AG10803 (cell line): ENCODE measurements around the gene LGALS13.

Experiments used
- DNase-seq: peaks from one replicate; pipeline ENCODE4 v3.0.0; 2010; ENCODE audit warnings: low read depth
- H3K4me3 ChIP-seq: 2 replicates; pipeline ENCODE4 v1.5.1; 2011; ENCODE audit warnings: mild to moderate bottlenecking, low read length, control low read depth
- CTCF ChIP-seq: conservative IDR thresholded peaks from 2 replicates; pipeline ENCODE4 v1.5.1; 2011; ENCODE audit warnings: mild to moderate bottlenecking, low read length, control low read depth, inconsistent platforms

The LGALS13 gene

GRCh38 chr19:39590265-39590664, 12.1 kb upstream of the LGALS13 start:
- DNase-seq = no peak
- no peak for TF ChIP-seq CTCF
- no peak overlapping the region for H3K4me3 ChIP-seq

- no peak overlapping the region for H3K4me3 ChIP-seq
- no peak for DNase-seq
- no peak for TF ChIP-seq CTCF
Measured at GRCh38 chr19:39592381-39592780, 9.9 kb upstream of the LGALS13 start.

GRCh38 chr19:39595950-39596349, 6.4 kb upstream of the LGALS13 start:
- H3K4me3 ChIP-seq = no peak overlapping the region
- no peak for TF ChIP-seq CTCF
- no peak for DNase-seq

- TF ChIP-seq CTCF = no peak
- no peak overlapping the region for H3K4me3 ChIP-seq
- no peak for DNase-seq
Measured at GRCh38 chr19:39596911-39597310, 5.4 kb upstream of the LGALS13 start.

GRCh38 chr19:39599116-39599515, 3.2 kb upstream of the LGALS13 start:
- TF ChIP-seq CTCF = no peak
- DNase-seq = peak; percentile 8
- H3K4me3 ChIP-seq = no peak overlapping the region

GRCh38 chr19:39603825-39604224, 1.5 kb downstream of the LGALS13 start:
- no peak for TF ChIP-seq CTCF
- H3K4me3 ChIP-seq = no peak overlapping the region
- DNase-seq = no peak

- no peak for TF ChIP-seq CTCF
- no peak for DNase-seq
- H3K4me3 ChIP-seq = no peak overlapping the region
Measured at GRCh38 chr19:39607021-39607420, 4.7 kb downstream of the LGALS13 start.
